HepG2 (cell line): Measurements from ENCODE around the gene NDUFS6. TPM values are rescaled to one million over a fixed set of nuclear protein-coding genes. Genes with fewer than 3 reads are reported as not detected.

Experiments used
- BRD4 ChIP-seq: sonication (generic); formaldehyde crosslinking; IDR thresholded peaks from 2 replicates; pipeline ENCODE4 v1.4.0; 2020; ENCODE audit warnings: missing genetic modification reagents
- IRF1 ChIP-seq: sonication (generic); formaldehyde crosslinking; IDR thresholded peaks from 2 replicates; pipeline ENCODE4 v1.4.0; 2020; ENCODE audit warnings: low read depth, mild to moderate bottlenecking, missing genetic modification reagents
- PHF21A ChIP-seq: sonication (generic); formaldehyde crosslinking; IDR thresholded peaks from 2 replicates; pipeline ENCODE4 v1.5.0; 2020; ENCODE audit warnings: mild to moderate bottlenecking, missing genetic modification reagents
- REL ChIP-seq: sonication (generic); formaldehyde crosslinking; conservative IDR thresholded peaks from 2 replicates; pipeline ENCODE4 v1.8.0; 2022; ENCODE audit warnings: mild to moderate bottlenecking, missing genetic modification reagents, moderate library complexity
- TMF1 ChIP-seq: sonication (generic); formaldehyde crosslinking; IDR thresholded peaks from 2 replicates; pipeline ENCODE4 v1.8.1; 2022; ENCODE audit warnings: low read depth, missing genetic modification reagents
- ZBTB40 ChIP-seq, 2 experiments: fragments of 450-650 bp in 1 of 2; sonication (generic) in 1 of 2; formaldehyde crosslinking in 1 of 2; IDR thresholded peaks; 2 replicates each; pipeline versions ENCODE4 v1.6.1 to v1.8.0; 2016 to 2022; ENCODE audit warnings: antibody characterized with exemption in 1 of 2, mild to moderate bottlenecking in 1 of 2, missing genetic modification reagents in 1 of 2
- ZEB1 ChIP-seq: IDR thresholded peaks from 2 replicates; pipeline ENCODE4 v1.6.1; 2012; ENCODE audit warnings: mild to moderate bottlenecking, low read depth, inconsistent platforms; ENCODE audit not compliant: insufficient replicate concordance
- ZNF577 ChIP-seq: sonication (generic); formaldehyde crosslinking; IDR thresholded peaks from 2 replicates; pipeline ENCODE4 v1.4.0; 2020; ENCODE audit warnings: mild to moderate bottlenecking, low read depth, missing genetic modification reagents, borderline replicate concordance
- ZNF883 ChIP-seq: sonication (generic); formaldehyde crosslinking; IDR thresholded peaks from 2 replicates; pipeline ENCODE4 v1.5.1; 2020; ENCODE audit warnings: mild to moderate bottlenecking, missing genetic modification reagents; ENCODE audit errors: not compliant biosample characterization
- polyA plus RNA-seq, 8 experiments: library from polyadenylated mRNA; depleted of rRNA in 3 of 8; stranded (reverse) in 7 of 8; unstranded in 1 of 8; fragments of >200 nt; fragmentation: Illumina TruSeq in 4 of 8; extraction: Trizol in 4 of 8; gene quantifications; 2 replicates each; pipeline versions ENCODE4 v1.2.1 to v1.2.3, GENCODE V29; 2011 to 2016; ENCODE audit warnings: low read depth in 4 of 8, missing spikeins in 1 of 8, mixed read lengths in 1 of 8; ENCODE audit not compliant: insufficient read depth in 1 of 8
- total RNA-seq, 5 experiments: library from RNA; depleted of rRNA; stranded (reverse); fragments of >200 nt; fragmentation: Illumina TruSeq; extraction: Trizol; gene quantifications; 2 replicates each; pipeline ENCODE4 v1.2.3, GENCODE V29; 2016; ENCODE audit warnings: low read depth in 1 of 5
- TF ChIP-seq, protein P1 (sequence below), 2 experiments: sonication (generic) in 1 of 2; formaldehyde crosslinking in 1 of 2; IDR thresholded peaks; 2 replicates each; pipeline versions ENCODE4 v1.5.1 to v1.6.1; 2011 to 2020; ENCODE audit warnings: borderline replicate concordance in 1 of 2, low read depth in 1 of 2, low read length in 1 of 2, mild to moderate bottlenecking in 1 of 2, missing genetic modification reagents in 1 of 2, moderate library complexity in 1 of 2

NDUFS6 gene
- total and polyA plus RNA-seq, 2 of the 13 experiments (the other 11 are each of a cell fraction or from before 2014, with no cell fraction given) = 23.7 to 50.4 TPM

DNA sequence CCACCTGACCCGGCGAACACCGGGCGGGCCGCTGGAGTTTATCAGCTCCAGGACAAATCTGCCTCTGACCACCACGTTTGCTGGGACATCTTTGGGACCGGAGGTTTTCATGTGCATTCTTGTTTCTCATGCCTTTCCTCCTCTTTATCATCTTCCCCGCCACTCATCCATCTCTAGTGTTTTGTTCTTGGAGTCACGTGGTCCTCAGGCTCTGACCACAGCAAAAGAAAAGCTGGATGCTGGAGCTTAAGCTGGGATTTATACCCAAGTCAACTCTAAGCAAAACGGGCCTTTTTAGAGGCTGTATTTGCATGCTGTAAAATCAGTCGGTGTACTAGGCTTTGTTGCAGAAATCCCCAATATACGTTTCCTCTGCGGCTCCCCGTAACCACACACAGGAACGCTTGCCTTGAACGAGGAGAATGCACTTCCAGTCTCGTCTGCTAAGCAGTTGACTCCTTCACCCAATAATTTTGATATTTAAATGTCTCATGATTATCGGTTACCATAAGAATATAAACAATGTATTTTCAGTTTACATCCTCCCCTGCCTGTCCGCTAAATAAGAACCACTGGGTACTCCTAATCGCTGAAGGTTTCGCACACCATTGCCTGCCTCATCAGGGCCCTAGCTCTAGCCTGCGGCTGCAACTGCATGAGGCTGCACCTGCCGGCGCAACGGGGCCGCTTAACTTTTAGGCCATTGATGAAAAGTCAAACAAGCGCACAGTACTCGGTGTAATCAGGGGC is 560 bp upstream of the NDUFS6 start (continued):
- TF ChIP-seq IRF1 (CRISPR knock-in tag) (no peak), REL (CRISPR knock-in tag) (0 out of 2 replicates have a peak, but pooled peaks have one; percentile 11), BRD4 (CRISPR knock-in tag) (no peak), ZBTB40 (IDR thresholded peaks at IDR 0.05) (no peak), ZBTB40 (CRISPR knock-in tag; IDR thresholded peaks at IDR 0.05) (no peak), ZNF883 (CRISPR knock-in tag) (no peak), TMF1 (CRISPR knock-in tag) (peak; percentile 6; the same call in 1 of the 2 replicates), ZNF577 (CRISPR knock-in tag) (no peak), PHF21A (CRISPR knock-in tag) (0 out of 2 replicates have a peak, but pooled peaks have one; percentile 10), ZEB1 (no peak)
- TF ChIP-seq, protein P1, sequence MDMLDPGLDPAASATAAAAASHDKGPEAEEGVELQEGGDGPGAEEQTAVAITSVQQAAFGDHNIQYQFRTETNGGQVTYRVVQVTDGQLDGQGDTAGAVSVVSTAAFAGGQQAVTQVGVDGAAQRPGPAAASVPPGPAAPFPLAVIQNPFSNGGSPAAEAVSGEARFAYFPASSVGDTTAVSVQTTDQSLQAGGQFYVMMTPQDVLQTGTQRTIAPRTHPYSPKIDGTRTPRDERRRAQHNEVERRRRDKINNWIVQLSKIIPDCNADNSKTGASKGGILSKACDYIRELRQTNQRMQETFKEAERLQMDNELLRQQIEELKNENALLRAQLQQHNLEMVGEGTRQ (IDR thresholded peaks at IDR 0.05; ENCODE audit: low read depth, low read length) = peak; percentile 67
- TF ChIP-seq, protein P1 (CRISPR knock-in tag; IDR thresholded peaks at IDR 0.05; ENCODE audit: borderline replicate concordance) = no peak; the same call in 1 of the 2 replicates
